DMS79 treated with DMSO at 0.1 percent for 48 hours (cell line): ENCODE results near the gene RNF13.

Source experiments
- DNase-seq: peaks from one replicate; lab custom pipeline; 2025; lab: John Stamatoyannopoulos, UW

RNF13 gene

GRCh38 chr3:149812606-149813366, at the start of gene RNF13:
Gene RNF13 (plus strand): TSS chr3:149813215. CDS start chr3:149846027, 32,812 bp downstream.
- peak; percentile 90 for DNase-seq

- no peak for DNase-seq
Observed at GRCh38 chr3:149763565-149764195, 49.3 kb upstream of the RNF13 start.

GRCh38 chr3:149764302-149764701, 48.7 kb upstream of the RNF13 start:
- DNase-seq, result no peak

GRCh38 chr3:149765762-149766334, 47.2 kb upstream of the RNF13 start:
- DNase-seq, result peak; percentile 12

GRCh38 chr3:149767720-149768119, 45.3 kb upstream of the RNF13 start:
- no peak for DNase-seq

- no peak for DNase-seq
Observed at GRCh38 chr3:149768704-149769103, 44.3 kb upstream of the RNF13 start.

- no peak for DNase-seq
Observed at GRCh38 chr3:149770246-149770645, 42.8 kb upstream of the RNF13 start.

GRCh38 chr3:149771652-149772271, 41.3 kb upstream of the RNF13 start:
- DNase-seq, result no peak

- DNase-seq, result no peak
Observed at GRCh38 chr3:149772861-149773260, 40.2 kb upstream of the RNF13 start.

- DNase-seq, result no peak
Observed at GRCh38 chr3:149776170-149776569, 36.8 kb upstream of the RNF13 start.

GRCh38 chr3:149777414-149778214, 35.4 kb upstream of the RNF13 start:
- DNase-seq, result no peak

GRCh38 chr3:149781211-149781610, 31.8 kb upstream of the RNF13 start:
- no peak for DNase-seq

GRCh38 chr3:149781741-149782140, 31.3 kb upstream of the RNF13 start:
- no peak for DNase-seq

GRCh38 chr3:149783576-149783975, 29.4 kb upstream of the RNF13 start:
- DNase-seq, result no peak

- DNase-seq, result no peak
Observed at GRCh38 chr3:149784064-149784704, 28.8 kb upstream of the RNF13 start.

- DNase-seq, result no peak
Observed at GRCh38 chr3:149790268-149790667, 22.7 kb upstream of the RNF13 start.

- no peak for DNase-seq
Observed at GRCh38 chr3:149790698-149791097, 22.3 kb upstream of the RNF13 start.

- DNase-seq, result no peak
Observed at GRCh38 chr3:149792452-149793270, 20.4 kb upstream of the RNF13 start, which contains the start of gene ANKUB1. Gene ANKUB1 (minus strand): TSS chr3:149792554. CDS start chr3:149792366, 188 bp downstream.

GRCh38 chr3:149796026-149796425, 17.0 kb upstream of the RNF13 start:
- DNase-seq, result no peak

GRCh38 chr3:149800693-149801092, 12.3 kb upstream of the RNF13 start:
- DNase-seq, result no peak
